Activated CD4-positive, CD25-positive, alpha-beta regulatory T cell treated with anti-CD3 and anti-CD28 coated beads, Interleukin-2, amount 50 U/mL, for 72 hours (primary cell): ENCODE results near the gene SLC38A6.
"Not testable (repeated sequence)": the region's sequence is repeated elsewhere in the genome, so short reads cannot be mapped to it uniquely, and the experiment has no call there.

Source experiments
- DNase-seq: peaks from one replicate; pipeline ENCODE4 v3.0.0; 2021

SLC38A6 gene

GRCh38 chr14:61063461-61063860 is 82.4 kb downstream of the SLC38A6 start:
- no peak for DNase-seq

DNA sequence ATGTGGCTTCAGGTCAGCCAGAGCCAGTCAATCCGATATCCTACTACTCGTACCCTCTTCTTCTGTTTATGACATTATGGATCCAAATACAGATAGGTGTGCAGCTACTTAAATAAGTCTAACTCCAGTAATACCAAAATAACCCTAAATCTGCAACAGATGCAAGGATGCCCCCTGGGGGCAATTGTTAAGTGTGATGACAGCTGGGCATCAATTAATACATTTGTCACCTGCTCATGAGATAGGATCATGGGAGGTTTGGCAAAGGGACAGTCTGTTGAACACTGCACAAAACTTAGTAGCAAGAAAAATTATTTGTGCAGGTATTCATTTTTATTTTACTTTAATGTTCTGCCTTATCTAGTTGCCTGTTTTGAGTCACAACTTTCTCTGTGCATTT is 83.2 kb downstream of the SLC38A6 start:
- DNase-seq: no peak

DNA sequence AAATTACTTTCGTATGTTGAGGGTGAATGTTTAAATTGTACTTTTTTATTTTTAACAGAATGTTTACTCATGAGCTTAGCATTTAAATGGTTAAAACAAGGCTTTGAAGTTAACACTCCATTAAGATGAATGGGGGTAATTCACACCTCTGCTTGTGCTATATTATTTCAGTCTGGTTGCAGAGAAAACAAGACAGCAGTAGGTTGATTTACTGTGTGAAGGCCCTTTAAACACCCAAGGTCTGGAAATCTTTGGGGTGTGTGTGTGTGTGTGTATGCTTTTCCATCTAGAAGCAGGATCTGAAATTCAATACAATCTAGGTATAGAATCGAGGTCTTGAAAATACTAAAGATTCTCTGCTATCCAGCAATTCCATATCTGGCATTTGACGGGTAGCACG is 83.8 kb downstream of the SLC38A6 start:
- DNase-seq: no peak

DNA sequence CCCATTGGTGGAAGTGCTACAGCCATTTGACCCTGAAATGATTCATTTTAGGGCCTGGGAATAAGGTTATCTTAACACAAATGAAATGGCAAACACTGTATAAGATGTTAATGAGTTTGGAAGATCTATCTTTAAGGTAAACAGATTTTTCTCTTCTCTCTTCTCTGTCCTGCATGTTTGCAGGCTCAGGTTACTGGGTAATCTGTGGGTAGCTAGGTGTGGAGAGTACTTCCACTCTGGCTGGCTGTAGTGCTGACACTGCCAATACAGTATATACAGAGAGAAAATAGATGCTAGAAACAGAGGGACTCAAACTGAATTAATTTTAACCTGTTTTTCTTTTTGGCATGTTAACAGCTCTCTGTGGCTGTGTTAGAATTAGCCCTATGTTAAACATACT is 84.6 kb downstream of the SLC38A6 start:
- DNase-seq: no peak

DNA sequence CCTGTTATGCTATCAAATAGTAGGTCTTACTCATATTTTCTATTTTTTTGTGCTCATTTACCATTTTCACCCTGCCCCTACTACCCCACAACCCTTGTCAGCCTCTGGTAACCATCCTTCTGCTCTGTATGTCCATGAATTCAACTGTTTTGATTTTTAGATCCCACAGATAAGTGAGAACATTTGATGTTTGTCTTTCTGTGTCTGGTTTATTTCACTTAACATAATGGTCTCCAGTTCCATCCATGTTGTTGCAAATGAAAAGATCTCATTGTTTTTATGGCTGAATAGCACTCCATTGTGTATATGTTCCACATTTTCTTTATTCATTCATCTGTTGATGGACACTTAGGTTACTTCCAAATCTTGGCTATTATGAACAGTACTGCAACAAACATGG is 91.4 kb downstream of the SLC38A6 start:
- DNase-seq: not testable (repeated sequence)

DNA sequence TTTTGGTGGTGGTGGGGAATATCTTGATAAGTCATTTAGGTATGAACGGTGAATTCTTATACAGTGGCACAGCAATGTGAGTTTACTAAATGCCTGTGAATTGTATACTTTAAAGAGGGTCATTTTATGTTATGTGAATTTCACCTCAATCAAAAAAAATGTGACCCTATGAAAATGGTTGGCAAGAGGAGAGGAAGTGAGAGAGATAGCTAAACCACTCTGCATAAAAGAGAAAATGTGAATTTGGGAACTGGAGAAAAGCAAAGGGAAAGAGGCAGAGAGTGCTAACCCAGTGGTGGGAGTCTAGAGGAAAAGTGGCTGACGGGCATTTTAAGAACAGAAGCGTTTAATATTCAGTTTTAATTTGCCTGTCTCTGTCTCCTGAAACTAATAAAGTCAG is 93.8 kb downstream of the SLC38A6 start:
- no peak for DNase-seq

- no peak for DNase-seq
Measured at GRCh38 chr14:61076556-61076955, 95.5 kb downstream of the SLC38A6 start.

GRCh38 chr14:61077437-61077836 is 96.4 kb downstream of the SLC38A6 start:
- no peak for DNase-seq

GRCh38 chr14:61077951-61078720 is 97.1 kb downstream of the SLC38A6 start:
- no peak for DNase-seq

GRCh38 chr14:61080591-61081010 is 99.6 kb downstream of the SLC38A6 start:
- no peak for DNase-seq

DNA sequence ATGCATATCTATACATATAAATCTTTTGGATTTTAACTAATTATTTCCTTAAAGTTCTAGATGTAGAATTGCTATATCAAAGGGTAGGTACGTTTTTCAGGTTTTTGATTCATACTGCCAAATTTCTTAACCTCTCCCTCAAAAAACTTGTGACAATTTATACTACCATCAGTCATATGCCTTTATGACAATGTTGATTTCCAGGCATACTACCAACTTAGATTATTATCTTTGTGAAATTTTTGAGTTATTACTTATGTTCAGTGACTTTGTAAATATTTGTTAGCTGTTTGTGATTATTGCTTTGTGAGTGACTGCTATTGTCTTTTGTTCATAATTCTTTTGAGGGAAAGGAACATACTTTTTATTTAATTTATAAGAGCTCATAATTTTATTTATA is 107.0 kb downstream of the SLC38A6 start:
- no peak for DNase-seq

GRCh38 chr14:61089126-61089750 is 108.2 kb downstream of the SLC38A6 start:
- no peak for DNase-seq

DNA sequence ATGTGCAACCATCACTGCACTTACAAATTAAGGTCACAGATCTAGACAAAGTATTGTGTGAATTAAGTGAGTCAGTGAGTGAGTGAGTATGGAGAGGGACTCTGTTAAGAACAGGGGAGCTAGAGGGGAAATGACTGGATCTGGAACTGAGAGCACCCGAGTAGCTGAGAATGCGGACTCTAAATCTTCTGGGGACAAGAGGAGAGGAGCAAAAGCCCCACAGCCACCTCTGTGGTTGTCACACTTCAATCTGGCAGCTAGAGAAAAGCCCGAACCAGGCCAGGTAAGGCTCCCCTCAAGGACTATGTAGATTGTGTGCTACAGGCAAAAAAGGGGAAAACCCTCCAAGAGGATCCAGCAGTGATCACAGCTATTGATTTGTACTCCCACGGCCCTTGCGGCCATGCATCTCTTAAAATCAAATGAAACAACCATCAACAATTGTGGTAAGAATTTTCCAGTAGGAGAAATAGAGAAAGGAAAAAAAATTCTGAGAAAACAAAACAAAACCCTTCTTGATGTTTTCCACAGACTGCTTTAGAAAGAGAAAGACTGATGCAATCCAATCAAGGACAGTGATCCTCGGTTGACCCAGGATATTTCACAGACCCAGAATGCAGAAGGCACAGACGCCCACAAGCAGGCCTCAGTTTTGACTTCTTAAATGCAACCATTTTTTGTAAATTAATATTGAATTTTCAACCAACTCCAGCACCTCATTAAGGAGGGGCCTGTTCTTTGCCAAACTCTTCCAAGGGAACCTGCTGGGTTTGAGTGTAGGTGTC is 109.6 kb downstream of the SLC38A6 start:
- no peak for DNase-seq

DNA sequence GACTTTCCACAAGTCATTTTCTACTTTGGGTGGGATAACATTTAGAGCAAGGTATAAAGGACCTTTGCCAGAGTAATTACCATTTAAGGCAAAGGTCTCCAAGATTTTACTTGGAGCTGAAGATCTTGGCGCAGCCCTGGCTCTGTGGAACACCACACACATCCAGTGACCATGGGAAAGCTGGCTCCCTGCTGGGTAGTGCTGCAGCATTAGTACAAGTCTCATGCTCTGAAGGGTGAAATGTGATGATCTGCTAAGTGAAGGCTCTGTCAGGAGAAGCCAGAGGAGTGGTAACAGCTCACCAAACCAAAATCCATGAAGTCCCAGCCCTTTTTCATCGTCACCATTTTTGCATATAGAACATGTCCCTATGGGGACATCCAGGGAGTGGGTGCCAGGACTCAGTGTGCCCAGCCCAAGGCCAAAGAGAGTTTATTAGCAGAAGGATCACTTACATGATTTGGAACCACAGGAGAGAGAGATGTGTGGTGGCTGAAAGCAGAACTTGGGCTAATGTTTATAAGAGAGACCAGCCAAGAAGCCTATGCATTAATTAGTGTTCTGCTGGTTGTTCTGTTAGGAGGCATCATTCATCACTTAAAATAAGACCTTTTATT is 110.7 kb downstream of the SLC38A6 start:
- DNase-seq: no peak

DNA sequence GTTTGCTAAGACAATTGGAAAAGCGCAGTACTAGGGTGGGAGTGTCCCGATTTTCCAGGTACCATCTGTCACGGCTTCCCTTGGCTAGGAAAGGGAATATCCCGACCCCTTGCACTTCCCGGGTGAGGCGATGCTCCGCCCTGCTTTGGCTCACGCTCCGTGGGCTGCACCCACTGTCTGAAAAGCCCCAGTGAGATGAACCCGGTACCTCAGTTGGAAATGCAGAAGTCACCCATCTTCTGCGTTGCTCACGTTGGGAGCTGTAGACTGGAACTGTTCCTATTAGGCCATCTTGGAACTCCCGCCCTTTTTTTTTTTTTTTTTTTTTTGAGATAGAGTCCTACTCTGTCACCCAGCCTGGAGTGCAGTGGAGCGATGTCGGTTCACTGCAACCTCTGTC is 117.1 kb downstream of the SLC38A6 start:
- DNase-seq: not testable (repeated sequence)

DNA sequence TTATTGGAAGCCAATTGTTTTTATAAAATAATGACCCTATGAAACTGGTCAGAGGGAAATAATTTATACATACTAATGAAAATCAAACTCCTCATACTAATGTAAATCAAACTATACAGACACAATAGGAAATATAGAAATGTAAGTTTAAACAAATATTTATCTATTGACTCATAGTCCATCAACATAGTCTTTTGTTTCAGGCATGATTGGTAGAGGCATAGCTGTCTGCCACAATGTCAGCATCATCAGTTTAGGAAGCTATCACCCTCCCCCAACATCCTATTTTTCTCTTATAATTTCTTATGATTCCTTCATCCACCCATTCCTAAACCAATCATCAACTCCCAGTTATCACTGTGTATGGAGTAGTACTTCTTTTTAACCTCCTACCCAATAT is 117.7 kb downstream of the SLC38A6 start:
- no peak for DNase-seq

DNA sequence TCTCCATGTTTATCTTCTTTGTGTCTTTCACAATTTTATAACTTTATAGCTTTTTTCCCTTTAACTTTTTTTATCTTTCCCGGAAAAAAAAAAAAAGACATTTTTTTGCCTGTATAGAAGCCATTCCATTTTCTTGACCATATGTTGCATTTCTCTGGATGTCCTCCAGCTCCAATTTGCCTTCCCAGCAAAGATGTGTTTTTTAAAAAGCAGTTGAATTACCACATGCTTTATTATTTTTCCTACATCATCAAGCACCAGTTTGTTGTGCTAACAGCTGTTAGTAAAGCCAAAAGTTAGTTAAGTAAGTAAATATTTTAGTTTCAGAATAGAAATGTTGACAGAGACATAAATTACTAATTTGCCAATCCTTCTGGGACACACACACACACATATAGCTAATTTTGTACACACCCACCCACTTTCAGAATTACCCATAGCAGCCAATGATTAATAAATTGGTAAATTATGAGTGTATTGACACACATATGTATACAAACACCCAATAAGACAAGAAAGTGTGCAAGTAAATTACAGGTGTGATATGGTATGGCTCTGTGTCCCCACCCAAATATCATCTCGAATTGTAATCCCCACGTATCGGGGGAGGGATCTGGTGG is 118.3 kb downstream of the SLC38A6 start:
- DNase-seq: no peak

- no peak for DNase-seq
Measured at GRCh38 chr14:61101803-61102548, 120.9 kb downstream of the SLC38A6 start.
